ENCODE data around the gene PRR23E.

The PRR23E gene

DNA sequence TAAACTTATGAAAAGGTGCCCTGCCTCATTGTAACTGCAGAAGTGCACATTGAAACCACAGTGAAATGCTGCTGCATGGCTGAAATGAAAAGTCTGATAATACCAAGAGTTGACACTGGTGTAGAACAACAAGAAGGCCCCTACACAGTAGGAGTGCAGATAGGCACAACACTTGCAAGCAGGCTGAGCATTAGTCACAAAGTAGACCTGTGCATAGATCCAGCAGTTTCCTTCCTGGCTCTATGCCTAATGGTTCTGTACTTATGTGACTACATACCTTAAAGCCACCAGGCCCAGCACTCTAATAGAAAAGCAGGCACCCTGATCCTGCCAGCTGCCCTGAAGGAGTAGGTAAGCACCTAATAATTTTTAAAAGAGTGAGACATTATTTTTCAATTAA lies 41.8 kb downstream of the PRR23E start:
- no peak for DNase-seq

DNA sequence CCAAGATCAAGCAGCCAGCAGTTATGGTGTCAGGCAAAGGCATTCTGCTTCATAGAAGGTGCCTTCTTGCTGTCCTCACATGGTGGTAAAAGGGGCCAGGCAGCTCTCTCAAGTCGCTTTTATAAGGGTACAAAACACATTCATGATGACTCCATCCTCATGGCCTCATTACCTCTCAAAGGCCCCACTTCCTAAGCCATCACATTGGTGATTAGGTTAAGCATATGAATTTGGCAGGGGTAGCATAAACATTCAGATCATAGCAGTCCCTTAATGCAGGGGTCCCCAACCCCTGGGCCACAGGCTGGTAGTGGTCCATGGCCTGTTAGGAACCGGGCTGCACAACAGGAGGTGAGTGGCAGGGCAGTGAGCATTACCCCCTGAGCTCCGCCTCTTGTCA lies 42.8 kb downstream of the PRR23E start:
- DNase-seq = no peak

DNA sequence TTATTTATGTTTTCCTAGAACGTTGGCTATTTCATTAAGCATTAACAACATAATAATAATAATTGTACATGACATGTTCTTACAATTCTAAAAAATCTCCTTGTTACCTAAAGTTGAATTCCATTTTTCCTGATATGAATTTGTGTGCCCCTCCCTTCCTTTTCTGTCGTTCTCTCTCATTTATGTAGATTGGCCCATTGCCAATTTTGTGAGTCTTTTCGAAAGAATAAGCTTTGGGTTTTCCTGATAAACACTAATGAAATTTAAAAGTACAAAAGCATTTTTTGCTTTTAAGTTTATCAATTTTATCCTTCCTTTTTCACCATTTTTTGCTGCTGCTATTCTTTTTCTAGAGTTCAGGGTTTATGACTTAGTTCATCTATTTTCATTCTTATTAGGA lies 44.9 kb downstream of the PRR23E start:
- no peak for DNase-seq

DNA sequence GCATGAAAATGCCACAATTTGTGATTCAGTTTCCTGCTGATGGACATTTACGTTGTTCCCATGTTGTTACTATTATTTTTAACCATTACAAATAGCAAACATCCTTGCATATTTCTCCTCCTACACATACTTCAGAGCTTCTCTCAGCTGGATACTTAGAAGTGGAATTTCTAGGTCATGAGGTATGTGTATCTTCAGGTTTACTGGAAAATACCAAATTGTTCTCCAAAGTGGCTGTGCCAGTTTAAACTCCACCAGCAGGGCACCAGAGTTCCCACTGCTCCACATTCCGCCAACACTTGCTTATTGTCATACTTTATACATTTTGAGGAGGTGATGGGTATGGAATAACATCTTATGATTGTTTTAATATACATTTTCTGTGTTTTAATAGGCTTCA lies 45.7 kb downstream of the PRR23E start:
- no peak for DNase-seq

DNA sequence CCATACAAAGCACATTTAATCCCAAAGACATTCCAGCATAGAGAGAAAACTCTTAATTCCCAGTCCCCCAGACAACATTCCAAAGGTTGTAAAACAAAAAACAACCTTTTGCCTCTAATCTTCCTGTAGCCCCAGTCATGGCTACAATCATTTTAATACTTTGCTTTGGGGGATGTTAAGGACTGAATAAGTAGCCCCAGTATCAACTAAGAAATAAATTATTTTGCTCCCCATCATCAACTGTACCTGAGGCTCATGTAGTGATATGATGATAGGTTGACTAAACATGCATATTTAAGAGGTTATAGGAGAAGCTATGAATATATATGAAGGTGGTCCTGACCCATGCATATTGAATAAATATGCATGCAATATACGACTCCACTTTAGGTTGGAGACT lies 54.4 kb downstream of the PRR23E start:
- DNase-seq = no peak
